ENCODE data around the gene AKNAD1.
"Not testable (repeated sequence)": the region's sequence is repeated elsewhere in the genome, so short reads cannot be mapped to it uniquely, and the experiment has no call there.

The AKNAD1 gene

GRCh38 chr1:108785880-108786279 is 71.0 kb downstream of the AKNAD1 start:
- no peak for DNase-seq (ENCODE audit: low spot score)

GRCh38 chr1:108785264-108785663 is 71.6 kb downstream of the AKNAD1 start:
- no peak for DNase-seq (ENCODE audit: low spot score)

GRCh38 chr1:108781575-108781944 is 75.3 kb downstream of the AKNAD1 start:
- DNase-seq (ENCODE audit: low spot score), result not testable (repeated sequence)

- no peak for DNase-seq (ENCODE audit: low spot score)
Measured at GRCh38 chr1:108780937-108781574, 75.8 kb downstream of the AKNAD1 start.

- DNase-seq (ENCODE audit: low spot score), result no peak
Measured at GRCh38 chr1:108779455-108779854, 77.4 kb downstream of the AKNAD1 start.

DNA sequence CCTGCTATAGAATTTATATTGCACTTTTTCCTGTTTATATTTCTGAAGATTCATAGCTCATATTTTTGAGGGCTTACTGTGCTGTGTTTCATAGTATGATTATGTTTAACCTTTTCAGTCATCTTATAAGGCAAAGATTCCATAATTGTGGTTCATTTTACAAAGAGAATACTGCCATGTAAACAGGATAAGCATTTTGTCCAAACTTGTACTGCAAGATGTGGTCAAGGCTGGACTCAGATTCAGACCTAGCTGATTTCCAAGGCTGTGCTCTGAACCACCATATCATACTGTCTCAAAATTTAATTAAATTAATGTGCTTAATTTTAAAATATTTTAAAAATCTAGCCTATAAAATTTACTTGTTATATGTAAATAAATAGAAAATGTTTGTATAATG is 79.1 kb downstream of the AKNAD1 start:
- DNase-seq (ENCODE audit: low spot score), result no peak

- DNase-seq (ENCODE audit: low spot score), result no peak
Measured at GRCh38 chr1:108767708-108768107, 89.2 kb downstream of the AKNAD1 start.

DNA sequence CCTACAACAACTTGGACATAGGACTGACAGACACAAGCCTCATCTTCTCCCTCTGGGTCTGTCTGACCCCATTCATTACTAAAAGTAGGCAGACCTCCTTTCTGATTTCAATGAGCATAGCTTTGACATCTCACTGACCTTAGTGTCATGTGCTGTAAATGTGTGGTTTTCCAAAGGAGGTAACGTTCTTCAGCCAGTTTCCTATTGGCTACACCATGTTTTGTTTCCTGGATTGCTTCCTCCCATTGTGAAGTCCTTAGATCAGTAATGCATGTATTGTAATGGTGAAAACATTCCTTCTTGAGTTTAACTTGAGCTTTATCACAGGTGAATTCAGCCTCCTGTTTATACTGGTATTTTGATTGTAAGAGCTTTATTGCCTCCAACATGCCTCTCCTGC is 89.8 kb downstream of the AKNAD1 start:
- no peak for DNase-seq (ENCODE audit: low spot score)

All from pons (tissue), 1 donor.